Thymus (tissue), 11 donors: ENCODE results near the gene TNK1. TPM values are rescaled to one million over a fixed set of nuclear protein-coding genes. Genes with fewer than 3 reads are reported as not detected.

Source experiments
- DNase-seq, 9 donors: peaks; one replicate each; pipeline ENCODE4 v3.0.0-alpha.2; 2013; ENCODE audit warnings: low spot score in 9 of 9, low read depth in 6 of 9, missing footprints in 1 of 9
- H3K27ac ChIP-seq, 2 donors: one replicate each; pipeline ENCODE4 v1.5.1; 2013; ENCODE audit warnings: control low read depth in 1 of 2, low read depth in 1 of 2, low read length in 1 of 2, mild to moderate bottlenecking in 1 of 2, moderate library complexity in 1 of 2
- H3K27me3 ChIP-seq, 2 donors: one replicate each; pipeline ENCODE4 v1.5.1; 2013; ENCODE audit warnings: low read length in 1 of 2; ENCODE audit not compliant: control insufficient read depth in 2 of 2, insufficient read depth in 1 of 2
- H3K36me3 ChIP-seq, 2 donors: one replicate each; pipeline ENCODE4 v1.5.1; 2013; ENCODE audit warnings: low read length in 1 of 2, mild to moderate bottlenecking in 1 of 2, moderate library complexity in 1 of 2; ENCODE audit not compliant: control insufficient read depth in 2 of 2, insufficient read depth in 2 of 2
- H3K4me1 ChIP-seq, 2 donors: one replicate each; pipeline ENCODE4 v1.5.1; 2013; ENCODE audit warnings: low read length in 2 of 2; ENCODE audit not compliant: control insufficient read depth in 2 of 2, insufficient read depth in 2 of 2
- H3K4me3 ChIP-seq, 2 donors: one replicate each; pipeline ENCODE4 v1.5.1; 2013; ENCODE audit warnings: low read length in 2 of 2, control low read depth in 1 of 2, mild to moderate bottlenecking in 1 of 2
- H3K9me3 ChIP-seq, 2 donors: one replicate each; pipeline ENCODE4 v1.5.1; 2013; ENCODE audit warnings: low read length in 1 of 2, mild to moderate bottlenecking in 1 of 2; ENCODE audit not compliant: control insufficient read depth in 2 of 2, insufficient read depth in 1 of 2
- WGBS: extraction: QIAGEN DNeasy Blood & Tissue Kit; methylation state at CpG from one replicate; pipeline ENCODE4 v1.1.7; 2013; 5-methylcytosine and 5-hydroxymethylcytosine counted together
- polyA plus RNA-seq: library from polyadenylated mRNA; stranded (reverse); fragments of 200-250 nt; gene quantifications from one replicate; pipeline ENCODE4 v1.2.3, GENCODE V29; 2013
- total RNA-seq: library from RNA; stranded (reverse); fragments of 120-200 nt; gene quantifications from one replicate; pipeline ENCODE4 v1.2.4, GENCODE V29; 2013
- donor health status: healthy.

Gene TNK1
- total and polyA plus RNA-seq, 2 donors: 1.8 to 7.2 TPM

- H3K4me3 ChIP-seq: no peak overlapping the region
- DNase-seq: no peak
- no peak overlapping the region for H3K27ac ChIP-seq
- H3K27me3 ChIP-seq: peaks cover 34 to 69% of the 10 kb centered on the region in 2 donors
- 98% methylated on average over 10 of the region's 10 CpGs for whole genome bisulfite sequencing
- no peaks in the 10 kb centered on the region for H3K36me3 ChIP-seq
- peaks cover 0 to 6% of the 10 kb centered on the region in 2 donors for H3K9me3 ChIP-seq
- peaks cover 2 to 17% of the 10 kb centered on the region in 2 donors for H3K4me1 ChIP-seq
Observed at GRCh38 chr17:7382901-7383300, 2.0 kb downstream of the TNK1 start.

- Histone ChIP-seq H3K9me3 (peaks cover 0 to 6% of the 10 kb centered on the region in 2 donors), H3K36me3 (no peaks in the 10 kb centered on the region), H3K27ac (no peak overlapping the region), H3K4me3 (no peak overlapping the region), H3K4me1 (peaks cover 2 to 17% of the 10 kb centered on the region in 2 donors), H3K27me3 (peaks cover 34 to 68% of the 10 kb centered on the region in 2 donors)
- 93% methylated on average over 11 of the region's 11 CpGs for WGBS
- no peak for DNase-seq
Observed at GRCh38 chr17:7383371-7383741, 2.5 kb downstream of the TNK1 start.

- peak in 7 of 9 donors; percentile 67 to 89 (median 71) for DNase-seq
- WGBS: 10% methylated on average over 65 of the region's 65 CpGs
- H3K36me3 ChIP-seq: no peaks in the 10 kb centered on the region
- H3K27me3 ChIP-seq: peaks cover 34 to 64% of the 10 kb centered on the region in 2 donors
- H3K4me1 ChIP-seq: peaks cover 2 to 17% of the 10 kb centered on the region in 2 donors
- H3K4me3 ChIP-seq: peak overlapping the region; percentile 54 to 67
- peak overlapping the region in 1 of 2 donors; percentile 33 for H3K27ac ChIP-seq
- H3K9me3 ChIP-seq: peaks cover 0 to 6% of the 10 kb centered on the region in 2 donors
Observed at GRCh38 chr17:7383742-7384488, 3.0 kb downstream of the TNK1 start.

GRCh38 chr17:7384489-7385081 is 3.7 kb downstream of the TNK1 start:
- peaks cover 2 to 17% of the 10 kb centered on the region in 2 donors for H3K4me1 ChIP-seq
- DNase-seq: no peak
- no peaks in the 10 kb centered on the region for H3K36me3 ChIP-seq
- peaks cover 34 to 57% of the 10 kb centered on the region in 2 donors for H3K27me3 ChIP-seq
- H3K4me3 ChIP-seq: peak overlapping the region; percentile 54 to 67
- 48% methylated on average over 23 of the region's 23 CpGs for WGBS
- peaks cover 0 to 6% of the 10 kb centered on the region in 2 donors for H3K9me3 ChIP-seq
- peak overlapping the region in 1 of 2 donors; percentile 3 for H3K27ac ChIP-seq

GRCh38 chr17:7388856-7389255 is 8.0 kb downstream of the TNK1 start:
- DNase-seq: no peak
- Histone ChIP-seq H3K9me3 (peaks cover 0 to 1% of the 10 kb centered on the region in 2 donors), H3K27ac (no peak overlapping the region), H3K36me3 (peaks cover 3 to 8% of the 10 kb centered on the region in 2 donors), H3K27me3 (peaks cover 0 to 15% of the 10 kb centered on the region in 2 donors), H3K4me1 (peaks cover 6 to 16% of the 10 kb centered on the region in 2 donors), H3K4me3 (no peak overlapping the region)
- 98% methylated on average over 10 of the region's 10 CpGs for WGBS

- peaks cover 0 to 2% of the 10 kb centered on the region in 2 donors for H3K9me3 ChIP-seq
Observed at GRCh38 chr17:7389924-7390910, 9.3 kb downstream of the TNK1 start.

GRCh38 chr17:7391307-7391706 is 10.4 kb downstream of the TNK1 start:
- Histone ChIP-seq H3K4me3 (no peak overlapping the region), H3K27me3 (peaks cover 0 to 10% of the 10 kb centered on the region in 2 donors), H3K27ac (no peak overlapping the region), H3K4me1 (peaks cover 9 to 16% of the 10 kb centered on the region in 2 donors), H3K9me3 (peaks cover 0 to 2% of the 10 kb centered on the region in 2 donors), H3K36me3 (peaks cover 3 to 8% of the 10 kb centered on the region in 2 donors)
- WGBS: 68% methylated on average over 2 of the region's 2 CpGs
- DNase-seq: no peak

More at GRCh38 chr17:7389924-7390910, 9.3 kb downstream of the TNK1 start:
- Histone ChIP-seq H3K36me3 (peaks cover 3 to 8% of the 10 kb centered on the region in 2 donors), H3K4me1 (peaks cover 9 to 16% of the 10 kb centered on the region in 2 donors), H3K27me3 (peaks cover 0 to 13% of the 10 kb centered on the region in 2 donors), H3K4me3 (no peak overlapping the region), H3K27ac (no peak overlapping the region)
- DNase-seq: no peak
- WGBS: 93% methylated on average over 19 of the region's 19 CpGs

GRCh38 chr17:7392696-7393612 is 12.1 kb downstream of the TNK1 start:
- Histone ChIP-seq H3K27ac (peak overlapping the region in 1 of 2 donors; percentile 47), H3K9me3 (peaks cover 0 to 2% of the 10 kb centered on the region in 2 donors), H3K4me3 (peak overlapping the region; percentile 64 to 74), H3K36me3 (peaks cover 3 to 8% of the 10 kb centered on the region in 2 donors), H3K4me1 (peaks cover 9 to 16% of the 10 kb centered on the region in 2 donors), H3K27me3 (peaks cover 0 to 8% of the 10 kb centered on the region in 2 donors)
- WGBS: 92% methylated on average over 42 of the region's 42 CpGs
- DNase-seq: no peak
